IPS-11a (cell line): ENCODE measurements around the gene ADAMTS2.

Experiments
- H3K4me3 ChIP-seq: one replicate; pipeline ENCODE4 v1.5.1; 2013; ENCODE audit warnings: low read depth, low read length, control low read depth

ADAMTS2 gene

GRCh38 chr5:179345433-179346321 lies at the start of gene ADAMTS2:
Gene ADAMTS2 (minus strand): TSS chr5:179345461. CDS start chr5:179345328, 133 bp downstream.
- H3K4me3 ChIP-seq, result peak within 1 kb of the TSS; percentile 70

GRCh38 chr5:179393078-179393477 lies 47.8 kb upstream of the ADAMTS2 start:
- H3K4me3 ChIP-seq, result no peak overlapping the region

GRCh38 chr5:179387151-179388110 lies 42.2 kb upstream of the ADAMTS2 start:
- H3K4me3 ChIP-seq, result no peak overlapping the region

GRCh38 chr5:179385914-179386313 lies 40.7 kb upstream of the ADAMTS2 start:
- no peak overlapping the region for H3K4me3 ChIP-seq

- no peak overlapping the region for H3K4me3 ChIP-seq
Measured at GRCh38 chr5:179382486-179382885, 37.2 kb upstream of the ADAMTS2 start.

- no peak overlapping the region for H3K4me3 ChIP-seq
Measured at GRCh38 chr5:179381691-179382090, 36.4 kb upstream of the ADAMTS2 start.

GRCh38 chr5:179380211-179381035 lies 35.2 kb upstream of the ADAMTS2 start:
- no peak overlapping the region for H3K4me3 ChIP-seq

- no peak overlapping the region for H3K4me3 ChIP-seq
Measured at GRCh38 chr5:179379321-179379890, 34.1 kb upstream of the ADAMTS2 start.

- no peak overlapping the region for H3K4me3 ChIP-seq
Measured at GRCh38 chr5:179378441-179379271, 33.4 kb upstream of the ADAMTS2 start.

- no peak overlapping the region for H3K4me3 ChIP-seq
Measured at GRCh38 chr5:179378116-179378440, 32.8 kb upstream of the ADAMTS2 start.

- H3K4me3 ChIP-seq, result no peak overlapping the region
Measured at GRCh38 chr5:179377421-179378115, 32.3 kb upstream of the ADAMTS2 start.

- H3K4me3 ChIP-seq, result no peak overlapping the region
Measured at GRCh38 chr5:179376701-179377420, 31.6 kb upstream of the ADAMTS2 start.

GRCh38 chr5:179375831-179376365 lies 30.6 kb upstream of the ADAMTS2 start:
- no peak overlapping the region for H3K4me3 ChIP-seq

GRCh38 chr5:179375236-179375685 lies 30.0 kb upstream of the ADAMTS2 start:
- H3K4me3 ChIP-seq, result no peak overlapping the region

- H3K4me3 ChIP-seq, result no peak overlapping the region
Measured at GRCh38 chr5:179374506-179375235, 29.4 kb upstream of the ADAMTS2 start.

- H3K4me3 ChIP-seq, result no peak overlapping the region
Measured at GRCh38 chr5:179373961-179374505, 28.8 kb upstream of the ADAMTS2 start.
